ENCODE data around the gene EPB41L4B. TPM values are rescaled to one million over a fixed set of nuclear protein-coding genes. Genes with fewer than 3 reads are reported as not detected.

EPB41L4B gene
- total and polyA plus RNA-seq, 2 of the 13 experiments (the other 11 are each of a cell fraction or from before 2014, with no cell fraction given), result 17.6 to 22.1 TPM

GRCh38 chr9:109297899-109298298 lies 23.0 kb downstream of the EPB41L4B start:
- DNase-seq (ENCODE audit: low spot score) (no peak), FAIRE-seq (no peak), ATAC-seq (no peak)
- H3K4me2 ChIP-seq (ENCODE audit: low read depth, low read length), result no peak overlapping the region
- no TSS peak for BruUV-seq (replicated peaks)
- whole genome bisulfite sequencing (ENCODE audit: low lambda C conversion rate), result 96% methylated on average over 1 of the region's 1 CpG
- H3K27me3 ChIP-seq (ENCODE audit: control insufficient read depth in 1 of 2, insufficient read depth in 2 of 2, low read length in 2 of 2), result no peaks in the 10 kb centered on the region
- intact Hi-C loops (cut with micrococcal nuclease; ENCODE audit: unreplicated experiment) (no loop called here), in situ Hi-C loops (cut with HindIII; ENCODE audit: extremely low pct_ligation_motif_present, low pct_unique_long_range_greater_than_20kb) (no loop called here)
- peaks cover 26% of the 10 kb centered on the region for H3K4me1 ChIP-seq (ENCODE audit: insufficient read depth, low read length)
- H2AFZ ChIP-seq (ENCODE audit: low read length), result no peak overlapping the region
- ChIA-PET CTCF (ENCODE audit: low intra/inter-chr PET ratio, low total read pairs) (no interaction called here), POLR2A (no interaction called here)
- no peaks in the 10 kb centered on the region for H3K36me3 ChIP-seq (replicated peaks in 1 of 2; ENCODE audit: control insufficient read depth in 1 of 2, insufficient read depth in 2 of 2, low read length in 2 of 2)
- H3K4me3 ChIP-seq (replicated peaks in 1 of 3; ENCODE audit: insufficient read depth in 1 of 3, low read depth in 2 of 3, low read length in 3 of 3), result no peak overlapping the region
- H3K9ac ChIP-seq (ENCODE audit: insufficient read depth, low read depth, low read length), result no peak overlapping the region
- H3K9me3 ChIP-seq (ENCODE audit: low read length), result no peaks in the 10 kb centered on the region
- no peaks in the 10 kb centered on the region for H4K20me1 ChIP-seq (ENCODE audit: insufficient read depth, low read length)
- peaks cover 46% of the 10 kb centered on the region for H3K79me2 ChIP-seq (ENCODE audit: insufficient read depth, low read length)
- H3K27ac ChIP-seq (ENCODE audit: extremely low read length, insufficient read depth, low read length), result no peak overlapping the region
- TF ChIP-seq ZBTB38 (CRISPR knock-in tag; IDR thresholded peaks at IDR 0.05), result no peak
- TF ChIP-seq FOXK1 (CRISPR knock-in tag; IDR thresholded peaks at IDR 0.05; ENCODE audit: borderline replicate concordance, low read depth), result no peak
- TF ChIP-seq ZNF691 (CRISPR knock-in tag; IDR thresholded peaks at IDR 0.05; ENCODE audit: borderline replicate concordance, low read depth), result no peak
- TF ChIP-seq KLF15 (CRISPR knock-in tag; IDR thresholded peaks at IDR 0.05; ENCODE audit: borderline replicate concordance), result no peak
- no peak for TF ChIP-seq MAFF (IDR thresholded peaks at IDR 0.05; ENCODE audit: low read depth, low read length)
- no peak for TF ChIP-seq ELF4 (CRISPR knock-in tag; IDR thresholded peaks at IDR 0.05; ENCODE audit: borderline replicate concordance)
- no peak for TF ChIP-seq FOSL2 (CRISPR knock-in tag; IDR thresholded peaks at IDR 0.05)
- no peak for TF ChIP-seq ZSCAN30 (CRISPR knock-in tag; IDR thresholded peaks at IDR 0.05)
- no peak for TF ChIP-seq ZNF563 (CRISPR knock-in tag; IDR thresholded peaks at IDR 0.05)
- TF ChIP-seq REPIN1 (CRISPR knock-in tag; IDR thresholded peaks at IDR 0.05; ENCODE audit: borderline replicate concordance, low read depth), result no peak
- no peak for TF ChIP-seq ZFP82 (CRISPR knock-in tag; IDR thresholded peaks at IDR 0.05; ENCODE audit: borderline replicate concordance)
- TF ChIP-seq ZBTB40 (IDR thresholded peaks at IDR 0.05), result no peak
- TF ChIP-seq ZBTB40 (CRISPR knock-in tag; IDR thresholded peaks at IDR 0.05), result no peak
- TF ChIP-seq ZNF704 (CRISPR knock-in tag; IDR thresholded peaks at IDR 0.05; ENCODE audit: borderline replicate concordance), result no peak
- TF ChIP-seq RBFOX2 (IDR thresholded peaks at IDR 0.05; ENCODE audit: low read depth, low read length), result no peak

Data from HepG2 (cell line).